DMS79 (cell line): ENCODE data around the gene NEMP1.
"Not testable (repeated sequence)": the region's sequence is repeated elsewhere in the genome, so short reads cannot be mapped to it uniquely, and the experiment has no call there.

Experiments used
- DNase-seq: peaks from one replicate; lab custom pipeline; 2025; lab: John Stamatoyannopoulos, UW

The NEMP1 gene

DNA sequence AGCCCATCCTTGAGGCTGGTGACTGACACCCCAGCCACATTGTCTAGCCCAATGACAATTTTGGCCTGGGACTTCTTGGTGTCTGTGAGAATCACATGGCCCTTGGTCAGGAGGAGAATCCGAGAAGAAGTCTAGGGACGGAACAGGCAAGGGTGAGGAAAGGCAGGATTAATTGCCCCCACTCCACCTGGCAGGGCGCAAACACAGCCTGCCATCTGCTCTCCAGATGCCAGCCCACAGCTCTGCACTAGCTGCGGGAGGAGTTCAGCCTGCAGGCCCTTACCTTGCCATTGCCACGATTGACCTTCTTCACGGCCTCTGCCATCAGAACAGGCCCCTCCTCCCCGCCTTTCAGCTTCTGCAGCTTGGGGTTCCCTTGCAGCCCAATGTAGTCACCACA lies 49.1 kb downstream of the NEMP1 start:
- no peak for DNase-seq

- DNase-seq, result no peak
These were observed 50.8 kb downstream of the NEMP1 start for GRCh38 chr12:57027805-57028153.

DNA sequence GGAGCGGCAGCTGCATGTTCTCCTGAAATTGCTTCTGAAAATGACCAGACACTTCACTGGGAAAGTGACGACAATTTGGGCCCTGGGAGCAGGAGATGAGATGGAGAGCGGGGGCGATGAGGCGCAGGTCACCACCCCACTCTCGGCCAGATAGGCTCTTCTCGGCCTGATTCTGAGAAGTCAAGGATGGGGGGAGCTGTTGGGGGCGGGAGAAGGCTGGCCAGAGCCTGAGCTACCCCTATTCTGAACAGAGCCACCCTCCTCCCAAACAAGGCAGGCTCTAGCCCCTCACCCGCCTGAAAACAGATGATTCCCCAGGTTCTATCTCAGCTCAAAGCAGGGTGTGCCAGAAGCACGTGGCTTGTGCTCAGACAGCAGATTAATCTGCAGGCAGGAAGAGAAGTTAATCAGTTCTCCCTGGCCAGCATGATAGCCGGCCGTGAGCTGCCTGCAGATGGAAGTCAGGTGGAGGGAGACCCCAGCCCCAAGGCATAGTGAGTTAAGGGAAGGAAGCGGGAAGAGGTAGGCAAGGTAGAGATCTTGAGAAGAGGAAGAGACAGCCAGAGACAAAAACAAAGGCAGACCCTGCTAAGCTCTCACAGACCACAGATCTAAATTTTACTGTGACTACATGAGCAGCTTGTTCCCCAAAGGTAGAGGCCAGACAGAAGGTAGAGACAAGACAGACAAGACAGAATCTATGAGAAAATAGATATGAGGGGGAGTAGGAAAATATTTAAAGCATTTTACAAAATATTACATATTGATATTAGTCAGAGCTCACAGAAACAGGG lies 51.4 kb downstream of the NEMP1 start:
- DNase-seq, result no peak

GRCh38 chr12:57025196-57025595 lies 53.4 kb downstream of the NEMP1 start:
- no peak for DNase-seq

DNA sequence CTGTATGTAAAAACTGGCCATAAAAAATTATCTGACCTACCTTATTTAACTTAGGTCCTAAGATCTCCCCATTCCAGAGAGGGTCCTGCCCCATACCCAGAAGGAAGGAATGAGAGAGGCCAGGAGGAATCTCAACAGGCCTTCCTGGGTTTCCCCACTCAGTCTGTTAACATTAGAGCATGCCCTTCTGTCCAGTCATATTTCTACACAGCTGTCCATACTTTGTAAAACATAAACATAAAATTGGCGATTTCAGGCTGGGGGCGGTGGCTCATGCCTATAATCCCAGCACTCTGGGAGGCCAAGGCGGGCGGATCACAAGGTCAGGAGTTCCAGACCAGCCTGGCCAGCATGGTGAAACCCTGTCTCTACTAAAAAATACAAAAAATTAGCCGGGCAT lies 56.3 kb downstream of the NEMP1 start:
- not testable (repeated sequence) for DNase-seq

GRCh38 chr12:57019983-57020719 lies 58.4 kb downstream of the NEMP1 start:
- no peak for DNase-seq

- no peak for DNase-seq
These were observed 59.7 kb downstream of the NEMP1 start for GRCh38 chr12:57018906-57019305.

GRCh38 chr12:57018353-57018752 lies 60.2 kb downstream of the NEMP1 start:
- not testable (repeated sequence) for DNase-seq

DNA sequence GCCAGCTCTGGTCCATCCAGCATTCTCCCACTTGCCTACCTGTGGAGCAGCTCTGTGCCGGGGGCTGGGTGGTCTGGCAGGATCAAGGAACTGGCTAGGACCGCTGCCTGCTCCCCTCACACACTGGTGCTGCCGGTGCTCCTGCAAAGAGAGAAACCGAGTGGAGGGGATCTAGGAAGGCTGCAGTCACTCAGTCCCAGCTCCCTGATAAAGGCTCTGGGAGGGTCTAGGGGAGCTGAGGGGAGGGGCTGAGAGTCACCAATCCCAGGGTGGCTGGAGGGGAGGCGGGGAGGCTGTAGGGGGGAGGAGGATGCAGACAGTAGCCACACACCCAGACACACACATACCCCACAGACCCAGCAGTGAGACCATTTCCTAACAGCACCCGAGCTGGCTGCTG lies 62.2 kb downstream of the NEMP1 start, which contains the start of gene TAC3:
TSS of gene TAC3 (minus strand) at position 182 of the 400 bp plus-strand sequence. CDS start 732 bp downstream, outside the sequence.
- DNase-seq, result no peak

- no peak for DNase-seq
These were observed 65.8 kb downstream of the NEMP1 start for GRCh38 chr12:57012600-57013465.

GRCh38 chr12:57011438-57012424 lies 66.9 kb downstream of the NEMP1 start:
- no peak for DNase-seq

GRCh38 chr12:57010627-57011247 lies 67.9 kb downstream of the NEMP1 start:
- no peak for DNase-seq

DNA sequence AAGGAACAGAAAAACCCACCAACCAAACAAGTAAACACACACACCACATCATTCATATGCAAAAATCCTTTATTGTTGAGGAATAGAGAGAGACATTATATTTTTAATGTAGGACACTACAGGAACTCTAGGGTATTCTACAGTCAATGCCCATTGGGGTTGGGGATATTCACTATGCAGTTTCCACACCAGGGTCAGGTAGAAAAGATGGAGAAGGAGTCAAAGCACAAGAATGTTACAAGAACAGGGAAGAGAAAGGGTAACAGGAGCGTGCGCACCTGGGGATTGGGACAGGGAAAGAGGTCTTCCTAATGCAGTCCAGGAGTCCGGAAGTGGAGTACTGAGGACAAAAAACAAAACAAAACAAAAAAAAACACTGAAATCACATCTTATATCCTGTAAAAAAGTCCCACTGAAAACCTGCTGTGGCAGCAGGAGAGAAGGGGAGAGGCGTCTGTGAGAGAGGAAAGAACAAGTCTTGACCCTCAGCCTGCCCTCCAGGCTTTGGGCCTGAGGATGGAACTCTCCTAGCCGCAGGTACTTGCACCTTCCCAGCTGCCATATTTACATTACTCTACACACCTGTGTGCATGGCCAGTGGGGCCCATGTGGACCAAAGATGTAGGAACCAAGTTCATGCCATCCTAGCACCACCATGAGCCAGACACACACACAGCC lies 68.5 kb downstream of the NEMP1 start:
- no peak for DNase-seq

- peak; percentile 13 for DNase-seq
These were observed 70.4 kb downstream of the NEMP1 start for GRCh38 chr12:57008178-57008577.

- DNase-seq, result no peak
These were observed 71.6 kb downstream of the NEMP1 start for GRCh38 chr12:57006809-57007475.

DNA sequence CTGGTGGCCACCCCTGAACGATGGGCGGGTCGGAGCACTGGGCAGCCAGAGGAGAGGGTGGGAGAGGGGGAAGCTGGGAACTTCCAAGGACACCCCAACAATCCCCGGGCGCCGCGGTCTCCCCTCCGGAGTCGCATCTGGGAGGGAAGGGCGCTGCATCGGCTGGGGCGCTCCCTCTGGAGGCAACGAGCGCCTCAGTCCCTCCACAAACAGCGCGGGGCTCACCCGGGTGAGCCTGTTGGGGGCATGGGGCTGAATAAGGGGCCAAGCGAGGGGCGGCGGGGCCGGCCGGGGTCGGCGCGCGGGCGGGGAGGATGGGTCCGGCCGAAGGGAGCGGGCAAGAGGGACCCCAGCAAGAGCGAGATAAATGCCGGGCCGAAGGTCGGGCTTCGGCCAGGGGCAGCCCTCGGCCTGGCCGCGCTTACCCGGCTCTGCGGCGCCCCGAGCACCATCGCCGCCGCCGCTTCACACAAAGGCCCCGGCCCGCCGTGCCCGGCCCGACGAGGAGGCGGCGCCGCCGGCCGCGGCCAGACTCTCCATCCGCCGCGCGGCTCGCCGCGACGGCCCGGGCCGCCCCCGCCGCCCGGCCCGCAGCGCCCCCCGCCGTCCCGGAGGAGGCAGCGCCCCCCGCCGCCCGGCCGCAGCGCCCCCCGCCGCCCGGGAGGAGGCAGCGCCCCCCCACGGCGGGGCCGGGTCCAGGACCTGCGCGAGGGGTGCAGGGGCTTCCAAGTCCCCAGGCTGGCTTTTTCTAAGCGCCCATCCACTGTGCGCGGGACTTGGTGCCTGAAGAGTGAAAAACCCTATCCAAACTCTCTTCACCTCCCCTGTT lies 72.4 kb downstream of the NEMP1 start, which contains the start of gene ZBTB39:
TSS of gene ZBTB39 (minus strand) at position 567 of the 829 bp plus-strand sequence. CDS start 1,629 bp downstream, outside the sequence.
- DNase-seq, result no peak
